GM21381 (cell line): Measurements from ENCODE around the gene PAQR8.

Experiments
- ATAC-seq: cut with Tn5 transposase; IDR thresholded peaks from one replicate; pipeline ENCODE4 v1.9.1; 2021; ENCODE audit warnings: mild to moderate bottlenecking, moderate library complexity; ENCODE audit not compliant: unreplicated experiment

Gene PAQR8

GRCh38 chr6:52457096-52457495 lies 95.1 kb downstream of the PAQR8 start:
- no peak for ATAC-seq
